ENCODE measurements around the gene DNAH6.

The DNAH6 gene

DNA sequence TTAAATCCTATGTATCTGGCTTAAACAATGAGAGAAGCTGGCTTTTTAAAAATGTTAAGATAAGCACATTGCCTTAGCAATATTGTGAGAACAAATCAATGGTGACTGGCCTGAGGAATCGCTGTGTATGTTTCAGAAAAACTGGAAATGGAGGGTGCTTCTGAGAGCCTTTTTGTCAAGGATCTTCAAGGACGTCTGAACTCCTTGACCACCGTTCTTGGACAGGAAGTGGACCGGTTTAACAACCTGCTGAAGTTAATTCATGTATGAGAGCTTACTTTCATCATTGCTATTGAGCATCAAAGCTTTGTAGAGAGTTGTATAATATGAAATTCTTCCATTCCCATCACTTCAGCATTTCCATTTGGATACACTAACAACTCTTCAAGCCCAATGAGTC lies 292.0 kb downstream of the DNAH6 start:
- DNase-seq, result no peak

DNA sequence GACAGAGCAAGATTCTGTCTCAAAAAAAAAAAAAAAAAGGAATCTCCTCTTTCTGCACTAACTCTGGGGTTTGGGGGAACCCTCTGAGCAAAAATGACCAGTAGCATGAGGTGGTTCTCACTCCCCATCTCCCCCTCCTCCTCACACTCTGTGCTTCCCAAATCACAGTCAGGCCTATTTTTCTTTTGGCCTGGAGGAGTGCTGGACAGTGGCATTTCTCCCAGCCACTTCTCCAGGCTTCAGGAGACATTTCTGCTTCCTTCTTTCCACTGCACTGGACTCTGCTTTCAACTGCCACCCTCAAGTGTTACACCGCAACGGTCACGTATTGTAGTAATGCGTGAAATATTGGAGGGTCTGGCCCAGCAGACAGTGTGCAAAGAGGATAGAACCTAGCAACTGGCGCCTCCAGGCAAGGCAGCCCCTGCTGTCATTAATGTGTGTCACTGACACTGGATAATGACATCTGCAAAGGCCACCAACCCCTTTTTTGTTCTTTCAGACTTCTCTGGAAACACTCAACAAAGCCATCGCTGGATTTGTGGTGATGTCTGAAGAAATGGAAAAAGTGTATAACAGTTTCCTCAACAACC lies 295.6 kb downstream of the DNAH6 start:
- no peak for DNase-seq

DNA sequence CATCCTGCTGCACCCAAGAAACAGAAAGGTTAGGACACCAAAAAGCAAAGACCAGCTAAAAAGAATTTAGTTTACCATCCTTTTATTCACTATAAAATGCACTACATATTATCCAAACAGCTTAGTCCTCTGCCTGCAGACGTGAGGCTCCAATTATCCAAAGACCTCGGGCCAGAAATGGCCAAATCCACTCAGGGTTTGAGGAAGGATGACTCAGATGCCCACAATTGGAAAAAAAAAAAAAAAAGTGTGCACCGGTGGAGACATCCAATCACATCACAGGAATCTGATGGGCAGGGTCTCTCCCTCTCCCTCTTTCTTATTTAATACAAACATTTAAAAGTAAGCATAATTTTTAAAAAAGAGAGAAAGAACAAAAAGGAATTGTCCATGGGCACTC lies 298.8 kb downstream of the DNAH6 start:
- DNase-seq, result no peak

GRCh38 chr2:84816426-84817026 lies 300.2 kb downstream of the DNAH6 start:
- no peak for DNase-seq

DNA sequence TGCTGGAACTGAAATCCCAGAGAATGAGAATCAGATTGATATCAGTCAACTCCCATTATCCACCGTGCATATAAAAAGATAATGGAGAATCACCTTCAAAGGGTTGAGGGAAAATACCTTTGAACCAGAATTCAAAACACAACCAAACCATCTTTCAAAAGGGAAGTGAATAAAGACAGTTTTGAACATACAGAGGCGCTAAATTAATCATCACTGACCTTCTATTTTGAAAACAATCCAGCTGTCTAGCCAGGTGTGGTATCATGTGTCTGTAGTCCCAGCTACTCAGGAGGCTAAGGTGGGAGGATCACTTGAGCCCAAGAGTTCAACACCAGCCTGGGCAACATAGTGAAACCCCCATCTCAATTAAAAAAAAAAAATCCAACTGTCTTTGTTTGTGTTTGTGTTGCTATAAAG lies 300.9 kb downstream of the DNAH6 start:
- DNase-seq, result no peak

DNA sequence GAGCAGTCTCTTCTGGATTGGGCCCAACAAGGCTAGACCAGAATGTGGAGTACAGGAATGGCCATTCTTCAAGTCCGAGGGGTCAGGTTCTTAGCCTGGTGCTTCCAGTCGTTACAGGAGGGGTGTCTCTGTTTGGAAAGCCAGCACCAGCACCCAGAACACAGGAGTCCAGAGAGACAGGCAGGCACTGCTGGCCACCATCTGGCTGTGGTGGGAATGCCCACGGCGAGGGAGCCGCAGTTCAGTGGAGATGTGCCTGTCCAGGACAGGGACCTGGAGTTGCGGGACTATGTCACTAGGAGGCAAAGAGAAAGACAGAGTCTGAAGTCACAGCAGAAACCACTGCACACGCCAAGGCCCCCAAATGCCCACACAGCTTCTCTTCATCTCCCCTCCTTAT lies 305.5 kb downstream of the DNAH6 start:
- no peak for DNase-seq

GRCh38 chr2:84823229-84823628 lies 306.9 kb downstream of the DNAH6 start:
- DNase-seq, result no peak

- no peak for DNase-seq
These were observed 307.5 kb downstream of the DNAH6 start for GRCh38 chr2:84823788-84824187.

- DNase-seq, result no peak
These were observed 311.8 kb downstream of the DNAH6 start for GRCh38 chr2:84827978-84828575.

- no peak for DNase-seq
These were observed 313.4 kb downstream of the DNAH6 start for GRCh38 chr2:84829693-84830092.

DNA sequence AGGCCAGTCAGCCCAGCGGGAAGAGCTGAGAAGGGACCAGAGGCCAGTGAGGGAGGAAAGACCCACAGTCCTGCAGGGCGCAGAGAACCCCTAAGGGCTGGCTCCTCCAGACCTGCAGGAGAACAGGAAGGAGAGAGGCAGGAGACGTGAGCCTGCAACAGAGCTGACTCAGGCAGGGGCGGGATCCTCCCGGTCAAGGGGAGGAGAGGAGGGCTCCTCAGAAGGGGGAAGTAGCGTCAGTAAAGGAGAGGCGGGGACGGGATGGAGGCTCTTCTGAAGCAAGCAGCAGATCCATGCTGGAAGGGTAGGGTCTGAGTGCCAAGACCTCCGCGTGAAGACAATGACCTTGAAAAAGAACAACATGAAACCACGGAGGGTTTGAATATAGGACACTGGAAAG lies 313.8 kb downstream of the DNAH6 start:
- DNase-seq, result no peak

- DNase-seq, result no peak
These were observed 314.6 kb downstream of the DNAH6 start for GRCh38 chr2:84830758-84831500.

DNA sequence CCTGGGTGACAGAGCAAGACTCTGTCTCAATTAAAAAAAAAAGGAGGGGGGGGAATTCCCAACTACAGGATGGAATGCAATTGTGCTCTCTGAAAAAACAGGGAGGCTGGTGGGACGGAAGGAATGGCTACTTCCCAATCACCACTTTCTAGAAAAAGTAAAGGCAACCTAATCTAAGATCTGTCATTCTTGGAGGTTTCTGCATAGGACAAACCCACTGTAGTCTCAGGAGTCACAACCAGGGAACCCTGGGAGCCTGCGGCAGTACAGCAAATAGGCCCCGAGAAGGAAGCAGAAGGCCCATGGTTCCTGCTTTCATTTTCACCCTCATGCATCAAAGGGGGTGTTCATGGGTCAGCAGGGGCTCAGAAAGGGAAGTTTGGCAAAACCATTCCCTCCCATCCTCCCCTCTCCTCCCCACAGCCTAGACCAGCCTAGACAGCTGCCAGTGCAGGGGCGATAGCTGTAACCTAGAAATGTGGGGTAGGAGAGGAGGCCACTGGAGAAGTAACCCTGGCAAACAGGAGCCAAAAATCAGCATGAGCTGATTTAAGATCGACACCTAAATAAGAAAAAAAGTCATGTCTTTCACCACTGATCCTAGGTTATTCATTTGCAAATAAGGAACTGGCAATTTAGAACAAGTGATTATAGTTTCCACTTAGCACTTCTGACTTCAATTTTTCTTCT lies 316.6 kb downstream of the DNAH6 start:
- DNase-seq, result no peak

- DNase-seq, result no peak
These were observed 317.3 kb downstream of the DNAH6 start for GRCh38 chr2:84833481-84834150.

GRCh38 chr2:84836215-84836614 lies 319.9 kb downstream of the DNAH6 start:
- DNase-seq, result no peak

GRCh38 chr2:84838434-84839145 lies 322.3 kb downstream of the DNAH6 start:
- no peak for DNase-seq

- no peak for DNase-seq
These were observed 323.6 kb downstream of the DNAH6 start for GRCh38 chr2:84839851-84840250.

- no peak for DNase-seq
These were observed 324.0 kb downstream of the DNAH6 start for GRCh38 chr2:84840306-84840705.

- no peak for DNase-seq
These were observed 325.3 kb downstream of the DNAH6 start for GRCh38 chr2:84841577-84841976.

DNA sequence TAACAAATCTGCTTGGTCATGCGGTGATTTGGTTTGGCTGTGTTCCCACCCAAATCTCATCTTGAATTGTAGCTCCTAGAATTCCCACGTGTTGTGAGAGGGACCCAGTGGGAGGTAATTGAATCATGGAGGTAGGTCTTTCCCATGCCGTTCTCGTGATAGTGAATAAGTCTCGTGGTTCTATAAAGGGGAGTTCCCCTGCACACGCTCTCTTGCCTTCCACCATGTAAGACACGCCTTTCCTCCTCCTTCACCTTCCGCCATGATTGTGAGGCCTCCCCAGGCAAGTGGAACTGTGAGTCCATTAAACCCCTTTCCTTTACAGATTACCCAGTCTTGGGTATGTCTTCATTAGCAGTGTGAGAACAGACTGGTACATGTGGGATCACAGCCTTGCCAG lies 327.8 kb downstream of the DNAH6 start:
- DNase-seq, result no peak

DNA sequence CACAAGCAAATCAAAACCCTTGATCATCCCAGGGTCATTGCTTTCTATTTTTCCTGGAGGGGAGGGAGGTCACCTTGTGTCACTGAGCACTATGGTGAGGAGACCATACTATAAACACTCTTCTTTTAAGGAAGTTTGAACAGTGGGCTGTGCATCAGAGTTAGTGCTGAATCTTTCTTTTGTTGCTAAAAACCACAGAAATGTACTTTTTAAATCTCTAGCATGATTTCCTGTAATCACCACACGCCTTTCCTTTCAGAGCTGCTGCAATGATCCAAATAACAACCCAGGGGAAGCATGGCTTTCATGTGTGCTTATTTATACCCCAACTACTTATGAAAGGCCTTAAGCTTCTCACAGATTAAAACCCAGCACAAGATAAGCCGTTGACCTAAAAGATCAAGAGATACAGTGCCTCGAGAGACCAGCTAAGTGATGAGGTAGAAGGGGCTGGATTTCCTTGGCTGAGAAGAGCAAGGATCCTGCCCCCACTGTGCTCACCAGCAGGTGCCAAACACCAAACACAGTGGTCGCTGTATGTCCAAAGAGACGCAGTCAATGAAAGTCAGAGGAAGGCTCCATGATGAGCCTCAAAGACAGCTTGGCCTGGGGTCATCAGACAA lies 329.9 kb downstream of the DNAH6 start:
- DNase-seq, result no peak

DNA sequence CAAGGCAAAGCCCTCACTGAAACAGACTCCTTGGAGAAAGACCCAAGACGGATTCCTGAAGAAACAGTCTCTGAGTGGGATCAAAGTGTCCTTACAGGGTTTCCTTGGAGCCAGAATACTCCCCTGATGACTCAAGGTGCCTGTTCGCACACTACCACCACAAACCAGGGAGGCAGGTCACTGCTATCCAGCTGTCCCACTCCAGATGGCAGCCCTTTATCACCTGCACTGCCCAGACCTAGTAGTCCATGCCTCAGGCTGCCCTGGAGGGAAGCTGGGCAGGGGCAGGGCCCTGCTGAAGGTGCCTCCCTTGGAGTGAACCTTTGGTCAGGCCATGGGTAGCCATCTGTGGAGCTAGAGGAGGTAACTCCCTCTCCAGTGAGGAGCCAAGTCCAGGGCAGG lies 330.4 kb downstream of the DNAH6 start:
- no peak for DNase-seq

All from right forelimb (tissue), 1 donor.